Skeletal muscle satellite cell (primary cell): ENCODE data around the gene TF.

Experiments
- H3K27me3 ChIP-seq: 2 replicates; pipeline ENCODE4 v1.7.0; 2013; ENCODE audit warnings: low read length; ENCODE audit not compliant: control insufficient read depth, insufficient read depth
- H3K36me3 ChIP-seq: 2 replicates; pipeline ENCODE4 v1.7.0; 2013; ENCODE audit warnings: mild to moderate bottlenecking, control low read depth, low read length; ENCODE audit not compliant: insufficient read depth
- H3K4me1 ChIP-seq: 2 replicates; pipeline ENCODE4 v1.7.0; 2013; ENCODE audit warnings: low read length; ENCODE audit not compliant: control insufficient read depth, insufficient read depth
- H3K4me2 ChIP-seq: 2 replicates; pipeline ENCODE4 v1.7.0; 2013; ENCODE audit warnings: mild to moderate bottlenecking, low read length
- H3K4me3 ChIP-seq: 2 replicates; pipeline ENCODE4 v1.7.0; 2013; ENCODE audit warnings: low read length
- H3K9ac ChIP-seq: 2 replicates; pipeline ENCODE4 v1.7.0; 2013; ENCODE audit warnings: mild to moderate bottlenecking, low read depth, low read length, moderate library complexity
- H3K9me3 ChIP-seq: replicated peaks from 2 replicates; pipeline ENCODE4 v1.7.0; 2013; ENCODE audit warnings: mild to moderate bottlenecking, control low read depth, low read length

TF gene

GRCh38 chr3:133758964-133759739 is 13.0 kb downstream of the TF start:
- no peaks in the 10 kb centered on the region for H3K9me3 ChIP-seq
- H3K36me3 ChIP-seq: no peaks in the 10 kb centered on the region
- H3K4me2 ChIP-seq: no peak overlapping the region
- no peak overlapping the region for H3K4me3 ChIP-seq
- H3K9ac ChIP-seq: no peak overlapping the region
- no peaks in the 10 kb centered on the region for H3K4me1 ChIP-seq
- peaks cover 40% of the 10 kb centered on the region for H3K27me3 ChIP-seq

GRCh38 chr3:133759740-133760305 is 13.6 kb downstream of the TF start:
- Histone ChIP-seq H3K4me1 (no peaks in the 10 kb centered on the region), H3K9me3 (no peaks in the 10 kb centered on the region), H3K36me3 (no peaks in the 10 kb centered on the region), H3K4me2 (no peak overlapping the region), H3K27me3 (peaks cover 37% of the 10 kb centered on the region), H3K9ac (no peak overlapping the region), H3K4me3 (no peak overlapping the region)

GRCh38 chr3:133760916-133761315 is 14.7 kb downstream of the TF start:
- Histone ChIP-seq H3K4me3 (no peak overlapping the region), H3K36me3 (no peaks in the 10 kb centered on the region), H3K4me1 (no peaks in the 10 kb centered on the region), H3K9me3 (no peaks in the 10 kb centered on the region), H3K9ac (no peak overlapping the region), H3K27me3 (peaks cover 37% of the 10 kb centered on the region), H3K4me2 (no peak overlapping the region)

GRCh38 chr3:133761605-133762484 is 15.7 kb downstream of the TF start:
- H3K4me1 ChIP-seq: no peaks in the 10 kb centered on the region
- no peaks in the 10 kb centered on the region for H3K9me3 ChIP-seq
- peaks cover 41% of the 10 kb centered on the region for H3K27me3 ChIP-seq
- H3K36me3 ChIP-seq: no peaks in the 10 kb centered on the region
- H3K4me2 ChIP-seq: no peak overlapping the region
- no peak overlapping the region for H3K4me3 ChIP-seq
- no peak overlapping the region for H3K9ac ChIP-seq

GRCh38 chr3:133762539-133762938 is 16.3 kb downstream of the TF start:
- Histone ChIP-seq H3K9me3 (no peaks in the 10 kb centered on the region), H3K36me3 (no peaks in the 10 kb centered on the region), H3K4me1 (no peaks in the 10 kb centered on the region), H3K9ac (no peak overlapping the region), H3K27me3 (peaks cover 41% of the 10 kb centered on the region), H3K4me3 (no peak overlapping the region), H3K4me2 (no peak overlapping the region)

GRCh38 chr3:133763797-133764683 is 17.8 kb downstream of the TF start:
- H3K36me3 ChIP-seq: no peaks in the 10 kb centered on the region
- peaks cover 41% of the 10 kb centered on the region for H3K27me3 ChIP-seq
- H3K9me3 ChIP-seq: no peaks in the 10 kb centered on the region
- no peak overlapping the region for H3K4me3 ChIP-seq
- no peak overlapping the region for H3K9ac ChIP-seq
- no peaks in the 10 kb centered on the region for H3K4me1 ChIP-seq
- no peak overlapping the region for H3K4me2 ChIP-seq

GRCh38 chr3:133765256-133765655 is 19.1 kb downstream of the TF start:
- H3K36me3 ChIP-seq: no peaks in the 10 kb centered on the region
- H3K4me2 ChIP-seq: no peak overlapping the region
- H3K9ac ChIP-seq: no peak overlapping the region
- no peak overlapping the region for H3K4me3 ChIP-seq
- H3K27me3 ChIP-seq: peaks cover 38% of the 10 kb centered on the region
- H3K4me1 ChIP-seq: no peaks in the 10 kb centered on the region
- H3K9me3 ChIP-seq: no peaks in the 10 kb centered on the region

- Histone ChIP-seq H3K4me1 (no peaks in the 10 kb centered on the region), H3K27me3 (peaks cover 20% of the 10 kb centered on the region), H3K9me3 (no peaks in the 10 kb centered on the region), H3K36me3 (no peaks in the 10 kb centered on the region), H3K4me3 (no peak overlapping the region), H3K9ac (no peak overlapping the region), H3K4me2 (no peak overlapping the region)
Observed at GRCh38 chr3:133767607-133768006, 21.4 kb downstream of the TF start.

- Histone ChIP-seq H3K4me2 (no peak overlapping the region), H3K9ac (no peak overlapping the region), H3K9me3 (no peaks in the 10 kb centered on the region), H3K27me3 (peaks cover 5% of the 10 kb centered on the region), H3K4me3 (no peak overlapping the region), H3K4me1 (no peaks in the 10 kb centered on the region), H3K36me3 (no peaks in the 10 kb centered on the region)
Observed at GRCh38 chr3:133769536-133769935, 23.3 kb downstream of the TF start.

- H3K4me3 ChIP-seq: no peak overlapping the region
- no peaks in the 10 kb centered on the region for H3K9me3 ChIP-seq
- peaks cover 15% of the 10 kb centered on the region for H3K27me3 ChIP-seq
- no peaks in the 10 kb centered on the region for H3K36me3 ChIP-seq
- H3K4me2 ChIP-seq: no peak overlapping the region
- H3K9ac ChIP-seq: no peak overlapping the region
- no peaks in the 10 kb centered on the region for H3K4me1 ChIP-seq
Observed at GRCh38 chr3:133773732-133774131, 27.5 kb downstream of the TF start.

GRCh38 chr3:133775309-133775708 is 29.1 kb downstream of the TF start:
- H3K9me3 ChIP-seq: no peaks in the 10 kb centered on the region
- no peaks in the 10 kb centered on the region for H3K36me3 ChIP-seq
- H3K4me3 ChIP-seq: no peak overlapping the region
- peaks cover 19% of the 10 kb centered on the region for H3K27me3 ChIP-seq
- no peak overlapping the region for H3K4me2 ChIP-seq
- no peak overlapping the region for H3K9ac ChIP-seq
- no peaks in the 10 kb centered on the region for H3K4me1 ChIP-seq
